Activated T-cell treated with anti-CD3 and anti-CD28 coated beads, Interleukin-2, amount 50 U/mL, for 72 hours (primary cell): Measurements from ENCODE around the gene FAF2. TPM values are rescaled to one million over a fixed set of nuclear protein-coding genes. Genes with fewer than 3 reads are reported as not detected.

ENCODE experiments used
- ATAC-seq, 2 donors: fragments of 150-1000 bp; cut with Tn5 transposase; replicated peaks in 1 of 2; 2 replicates each; pipeline ENCODE4 v1.10.0; 2021; ENCODE audit warnings: moderate library complexity in 2 of 2, mild to moderate bottlenecking in 1 of 2
- DNase-seq, 2 donors: peaks; one replicate each; pipeline ENCODE4 v3.0.0; 2021 to 2022; ENCODE audit warnings: mixed read lengths in 1 of 2
- H3K27ac Mint-ChIP-seq: one replicate; pipeline ENCODE4 v1.8.0; 2022; ENCODE audit warnings: mild to moderate bottlenecking, moderate library complexity, mixed read lengths
- H3K27me3 Mint-ChIP-seq: one replicate; pipeline ENCODE4 v1.8.0; 2022; ENCODE audit warnings: low read depth, mixed read lengths
- H3K36me3 Mint-ChIP-seq, 2 donors: one replicate each; pipeline ENCODE4 v1.8.0; 2022; ENCODE audit warnings: mixed read lengths in 2 of 2, mild to moderate bottlenecking in 1 of 2; ENCODE audit not compliant: insufficient read depth in 2 of 2
- H3K4me1 Mint-ChIP-seq: one replicate; pipeline ENCODE4 v1.8.0; 2022; ENCODE audit warnings: low read depth, mixed read lengths
- H3K4me3 Mint-ChIP-seq, 2 donors: one replicate each; pipeline ENCODE4 v1.8.0; 2022; ENCODE audit warnings: mild to moderate bottlenecking in 2 of 2, mixed read lengths in 2 of 2, moderate library complexity in 2 of 2
- H3K9me3 Mint-ChIP-seq, 2 donors: one replicate each; pipeline ENCODE4 v1.8.0; 2022; ENCODE audit warnings: mixed read lengths in 2 of 2
- total RNA-seq, 2 donors: library from RNA; stranded (reverse); gene quantifications; one replicate each; pipeline ENCODE4 v1.2.3, GENCODE V29; 2022

FAF2 gene
- total RNA-seq, 2 donors from 2014 or later: 44.8 to 45.0 TPM

DNA sequence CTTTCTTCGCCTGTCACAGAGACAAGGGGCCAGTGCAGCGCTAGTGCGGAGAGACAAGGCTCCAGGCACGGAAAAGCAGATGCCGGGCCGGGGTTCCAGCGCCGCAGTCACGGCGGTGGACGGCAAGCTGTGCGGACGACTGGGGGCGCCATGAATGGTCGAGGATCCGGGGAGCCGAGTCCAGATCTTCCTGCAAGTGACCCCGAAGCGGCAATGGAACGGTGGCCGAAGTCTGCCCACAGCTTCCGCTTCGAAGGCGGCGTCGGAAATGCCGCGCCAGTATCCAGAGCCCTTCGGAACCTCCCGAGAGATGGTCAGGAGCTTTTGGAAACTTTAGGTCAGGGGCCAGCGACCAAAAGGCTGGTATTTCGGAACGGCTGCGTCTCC, 601 bp upstream of the FAF2 start:
- DNase-seq (no peak), ATAC-seq (peak; percentile 7 to 33)
- Mint-ChIP-seq H3K4me1 (peaks cover 24% of the 10 kb centered on the region), H3K9me3 (no peaks in the 10 kb centered on the region), H3K36me3 (peaks cover 2 to 3% of the 10 kb centered on the region in 2 donors), H3K27ac (peak overlapping the region; percentile 95), H3K4me3 (peak overlapping the region; percentile 88 to 98), H3K27me3 (no peaks in the 10 kb centered on the region)

GRCh38 chr5:176450077-176450476, 1.9 kb downstream of the FAF2 start:
- Mint-ChIP-seq H3K27ac (peak overlapping the region; percentile 26), H3K4me1 (peaks cover 30% of the 10 kb centered on the region), H3K36me3 (peaks cover 3 to 10% of the 10 kb centered on the region in 2 donors), H3K9me3 (no peaks in the 10 kb centered on the region), H3K27me3 (no peaks in the 10 kb centered on the region), H3K4me3 (peak overlapping the region; percentile 5 to 16)
- ATAC-seq (no peak), DNase-seq (no peak)

GRCh38 chr5:176454724-176455394, 6.7 kb downstream of the FAF2 start:
- ATAC-seq (no peak), DNase-seq (no peak)
- peaks cover 23% of the 10 kb centered on the region for H3K4me1 Mint-ChIP-seq
- no peak overlapping the region for H3K27ac Mint-ChIP-seq
- H3K4me3 Mint-ChIP-seq: no peak overlapping the region
- no peaks in the 10 kb centered on the region for H3K27me3 Mint-ChIP-seq
- no peaks in the 10 kb centered on the region for H3K9me3 Mint-ChIP-seq
- peaks cover 2 to 17% of the 10 kb centered on the region in 2 donors for H3K36me3 Mint-ChIP-seq

- Mint-ChIP-seq H3K4me1 (peaks cover 25% of the 10 kb centered on the region), H3K27ac (peak overlapping the region; percentile 7), H3K4me3 (no peak overlapping the region), H3K9me3 (no peaks in the 10 kb centered on the region), H3K27me3 (no peaks in the 10 kb centered on the region), H3K36me3 (peaks cover 2 to 11% of the 10 kb centered on the region in 2 donors)
- ATAC-seq (no peak), DNase-seq (no peak)
These were observed 10.8 kb downstream of the FAF2 start for GRCh38 chr5:176458904-176459561.

DNA sequence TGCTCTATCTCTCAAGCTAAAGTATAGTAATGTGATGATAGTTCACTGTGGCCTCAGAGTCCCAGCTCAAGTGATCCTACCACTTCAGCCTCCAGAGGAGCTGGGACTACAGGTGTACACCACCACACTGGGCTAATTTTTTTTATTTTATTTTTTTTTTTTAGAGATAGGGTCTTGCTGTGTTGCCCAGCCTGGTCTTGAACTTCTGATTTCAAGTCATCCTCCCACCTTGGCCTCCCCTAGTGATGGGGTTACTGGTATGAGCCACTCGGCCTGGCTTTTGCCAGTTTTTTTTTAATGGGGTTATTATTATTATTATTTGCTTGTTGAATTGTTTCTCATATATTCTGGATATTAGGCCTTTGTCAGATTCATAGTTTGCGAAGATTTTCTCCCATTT, 13.2 kb downstream of the FAF2 start:
- Mint-ChIP-seq H3K4me3 (no peak overlapping the region), H3K36me3 (peaks cover 2 to 11% of the 10 kb centered on the region in 2 donors), H3K27ac (no peak overlapping the region), H3K4me1 (peaks cover 22% of the 10 kb centered on the region), H3K27me3 (no peaks in the 10 kb centered on the region), H3K9me3 (no peaks in the 10 kb centered on the region)
- DNase-seq (no peak), ATAC-seq (no peak)

DNA sequence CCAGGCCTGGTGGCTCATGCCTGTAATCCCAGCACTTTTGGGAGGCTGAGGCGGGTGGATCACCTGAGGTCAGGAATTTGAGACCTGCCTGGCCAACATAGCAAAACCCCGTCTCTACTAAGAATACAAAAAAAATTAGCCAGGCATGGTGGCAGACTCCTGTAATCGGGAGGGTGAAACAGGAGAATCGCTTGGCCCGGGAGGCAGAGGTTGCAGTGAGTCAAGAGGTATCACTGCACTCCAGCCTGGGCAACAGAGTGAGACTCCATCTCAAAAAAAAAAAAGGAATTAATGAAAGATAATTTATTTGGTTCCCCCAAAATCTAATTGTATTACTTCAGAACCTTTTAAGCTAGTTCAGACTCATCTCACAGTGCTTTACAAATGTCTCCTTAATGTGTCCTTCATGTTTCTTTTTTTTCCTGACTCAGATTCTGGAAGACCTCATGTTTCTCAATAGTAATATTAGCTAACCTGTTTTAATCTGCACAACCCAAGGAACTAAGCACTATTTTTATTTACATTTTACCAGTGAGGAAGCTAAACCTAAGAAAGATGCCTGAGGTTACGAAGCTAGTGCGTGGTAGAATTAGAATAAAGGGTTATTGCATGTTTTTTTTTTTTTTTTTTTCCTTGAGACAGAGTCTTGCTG, 15.1 kb downstream of the FAF2 start:
- ATAC-seq: no peak

DNA sequence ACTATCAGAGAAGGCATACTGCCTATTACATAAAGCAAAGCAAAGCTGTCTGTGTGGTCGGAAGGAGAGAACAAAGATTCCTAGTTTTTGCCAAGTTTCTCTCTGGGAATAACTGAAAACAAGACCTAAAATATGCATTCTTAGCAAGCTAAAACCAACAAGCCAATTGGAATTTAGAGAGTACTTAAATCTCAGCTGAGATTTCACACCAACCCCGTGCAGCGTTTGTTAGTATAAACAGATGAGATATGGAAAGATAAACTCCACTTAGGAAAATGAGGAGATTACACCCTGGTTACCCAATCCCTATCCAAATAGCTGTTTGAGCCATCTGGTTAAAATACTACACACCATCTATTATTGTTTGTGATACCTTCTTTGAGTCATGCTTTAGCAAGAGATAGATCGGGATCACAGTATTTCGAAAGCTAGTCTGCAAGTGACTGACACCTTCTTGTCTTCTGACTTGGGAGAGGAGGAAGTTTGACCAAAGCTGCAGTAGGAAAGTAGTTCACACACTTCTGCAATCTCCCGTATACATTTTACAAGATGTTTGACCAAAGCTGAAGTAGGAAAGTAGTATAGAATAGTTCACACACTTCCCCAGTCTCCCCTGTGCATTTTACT, 18.2 kb downstream of the FAF2 start:
- Mint-ChIP-seq H3K9me3 (no peaks in the 10 kb centered on the region), H3K4me1 (peaks cover 13% of the 10 kb centered on the region), H3K27me3 (no peaks in the 10 kb centered on the region), H3K36me3 (peaks cover 0 to 3% of the 10 kb centered on the region in 2 donors), H3K4me3 (no peak overlapping the region), H3K27ac (no peak overlapping the region)
- DNase-seq: no peak
- no peak for ATAC-seq

More for the DNA sequence above, 15.1 kb downstream of the FAF2 start:
- no peaks in the 10 kb centered on the region for H3K9me3 Mint-ChIP-seq
- H3K27me3 Mint-ChIP-seq: no peaks in the 10 kb centered on the region
- H3K36me3 Mint-ChIP-seq: peaks cover 2 to 6% of the 10 kb centered on the region in 2 donors
- H3K4me1 Mint-ChIP-seq: peaks cover 23% of the 10 kb centered on the region
- no peak for DNase-seq
- no peak overlapping the region for H3K4me3 Mint-ChIP-seq
- no peak overlapping the region for H3K27ac Mint-ChIP-seq

DNA sequence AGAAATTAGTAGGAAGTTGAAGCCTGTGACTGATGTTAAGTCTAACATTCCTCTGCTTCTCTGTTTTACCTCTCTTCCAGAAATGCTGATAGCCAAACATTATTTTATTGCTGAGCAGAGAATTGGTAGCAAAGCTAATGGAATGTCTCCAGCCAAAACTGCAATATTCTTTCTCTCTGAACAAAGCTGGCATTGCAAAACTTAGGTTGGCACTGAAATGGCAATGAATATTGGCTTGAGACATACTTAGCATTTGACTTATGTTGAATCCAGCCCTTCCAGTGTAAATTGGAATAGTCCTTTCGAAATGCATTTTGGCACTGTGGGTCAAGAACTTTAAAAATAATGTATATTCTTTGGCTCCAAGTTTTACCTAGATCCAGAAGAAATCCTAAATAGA, 21.1 kb downstream of the FAF2 start:
- Mint-ChIP-seq H3K4me3 (no peak overlapping the region), H3K27ac (no peak overlapping the region), H3K27me3 (no peaks in the 10 kb centered on the region), H3K36me3 (peaks cover 4 to 8% of the 10 kb centered on the region in 2 donors), H3K4me1 (peaks cover 12% of the 10 kb centered on the region), H3K9me3 (no peaks in the 10 kb centered on the region)
- DNase-seq (no peak), ATAC-seq (no peak)

DNA sequence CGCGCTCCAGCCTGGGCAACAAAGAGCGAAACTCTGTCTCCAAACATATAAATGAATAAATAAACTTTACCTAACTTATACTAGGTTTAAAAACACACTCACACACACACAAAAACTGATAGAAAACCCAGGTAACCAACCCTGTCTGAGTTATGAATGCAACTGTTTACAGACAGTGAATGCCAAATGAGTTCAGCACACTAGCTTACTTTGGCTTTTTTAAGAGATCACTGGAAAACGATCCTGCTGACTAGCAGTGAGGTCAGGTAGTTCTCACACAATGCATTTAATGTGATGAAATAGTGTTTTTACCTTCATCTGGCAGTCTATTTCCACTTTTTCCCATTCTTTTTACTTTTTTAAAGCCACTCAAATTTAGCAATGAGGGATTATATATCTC, 22.4 kb downstream of the FAF2 start:
- no peak overlapping the region for H3K4me3 Mint-ChIP-seq
- DNase-seq: no peak
- H3K27ac Mint-ChIP-seq: no peak overlapping the region
- no peak for ATAC-seq
- no peaks in the 10 kb centered on the region for H3K9me3 Mint-ChIP-seq
- no peaks in the 10 kb centered on the region for H3K27me3 Mint-ChIP-seq
- H3K4me1 Mint-ChIP-seq: peaks cover 12% of the 10 kb centered on the region
- H3K36me3 Mint-ChIP-seq: peaks cover 4 to 13% of the 10 kb centered on the region in 2 donors

- Mint-ChIP-seq H3K4me3 (no peak overlapping the region), H3K36me3 (peaks cover 4 to 13% of the 10 kb centered on the region in 2 donors), H3K9me3 (no peaks in the 10 kb centered on the region), H3K4me1 (peaks cover 10% of the 10 kb centered on the region), H3K27me3 (no peaks in the 10 kb centered on the region), H3K27ac (no peak overlapping the region)
- DNase-seq: no peak
- ATAC-seq: no peak
These were observed 22.9 kb downstream of the FAF2 start for GRCh38 chr5:176471098-176471497.

GRCh38 chr5:176473335-176474006, 25.3 kb downstream of the FAF2 start:
- no peak for ATAC-seq
- H3K27ac Mint-ChIP-seq: no peak overlapping the region

GRCh38 chr5:176474476-176474875, 26.3 kb downstream of the FAF2 start:
- ATAC-seq: no peak
- Mint-ChIP-seq H3K9me3 (no peaks in the 10 kb centered on the region), H3K4me1 (peaks cover 11% of the 10 kb centered on the region), H3K4me3 (no peak overlapping the region), H3K36me3 (peaks cover 6 to 13% of the 10 kb centered on the region in 2 donors), H3K27me3 (no peaks in the 10 kb centered on the region), H3K27ac (no peak overlapping the region)
- DNase-seq: no peak

More at GRCh38 chr5:176473335-176474006, 25.3 kb downstream of the FAF2 start:
- no peak overlapping the region for H3K4me3 Mint-ChIP-seq
- H3K9me3 Mint-ChIP-seq: no peaks in the 10 kb centered on the region
- H3K36me3 Mint-ChIP-seq: peaks cover 6 to 13% of the 10 kb centered on the region in 2 donors
- H3K4me1 Mint-ChIP-seq: peaks cover 11% of the 10 kb centered on the region
- DNase-seq: no peak
- H3K27me3 Mint-ChIP-seq: no peaks in the 10 kb centered on the region
